HS-27A (cell line): ENCODE data around the gene TEX35.
A peak's percentile ranks its signal among the peaks of the same experiment; 100 is the strongest.

ENCODE experiments used
- DNase-seq: peaks from one replicate; pipeline ENCODE4 v3.0.0-alpha.2; 2012; ENCODE audit warnings: low read depth, missing footprints

Gene TEX35

GRCh38 chr1:178518894-178519293, 6.0 kb downstream of the TEX35 start:
- DNase-seq = no peak

- no peak for DNase-seq
These were observed 7.9 kb downstream of the TEX35 start for GRCh38 chr1:178520803-178521202.

- DNase-seq = no peak
These were observed 8.3 kb downstream of the TEX35 start for GRCh38 chr1:178521241-178521640.

GRCh38 chr1:178527117-178527516, 14.2 kb downstream of the TEX35 start:
- DNase-seq = no peak

GRCh38 chr1:178528228-178528952, 15.5 kb downstream of the TEX35 start:
- no peak for DNase-seq

- DNase-seq = no peak
These were observed 16.0 kb downstream of the TEX35 start for GRCh38 chr1:178528953-178529335.

GRCh38 chr1:178529364-178530036, 16.6 kb downstream of the TEX35 start:
- DNase-seq = no peak

GRCh38 chr1:178530037-178530402, 17.1 kb downstream of the TEX35 start:
- peak; percentile 81 for DNase-seq

GRCh38 chr1:178530502-178530901, 17.6 kb downstream of the TEX35 start:
- no peak for DNase-seq

GRCh38 chr1:178531887-178532286, 19.0 kb downstream of the TEX35 start:
- no peak for DNase-seq

GRCh38 chr1:178532392-178532791, 19.5 kb downstream of the TEX35 start:
- no peak for DNase-seq

GRCh38 chr1:178533121-178533946, 20.4 kb downstream of the TEX35 start:
- DNase-seq = no peak

- DNase-seq = no peak
These were observed 21.4 kb downstream of the TEX35 start for GRCh38 chr1:178534137-178534868.

- no peak for DNase-seq
These were observed 23.4 kb downstream of the TEX35 start for GRCh38 chr1:178536329-178536728.

- DNase-seq = peak; percentile 66
These were observed 24.0 kb downstream of the TEX35 start for GRCh38 chr1:178536844-178537371.

GRCh38 chr1:178537382-178538090, 24.6 kb downstream of the TEX35 start:
- no peak for DNase-seq

GRCh38 chr1:178538192-178538916, 25.4 kb downstream of the TEX35 start:
- DNase-seq = no peak

GRCh38 chr1:178539291-178539690, 26.4 kb downstream of the TEX35 start:
- no peak for DNase-seq

- no peak for DNase-seq
These were observed 27.3 kb downstream of the TEX35 start for GRCh38 chr1:178540204-178540603.

GRCh38 chr1:178540646-178541045, 27.7 kb downstream of the TEX35 start:
- no peak for DNase-seq

GRCh38 chr1:178541379-178541778, 28.5 kb downstream of the TEX35 start:
- no peak for DNase-seq
